ENCODE measurements around the gene PCBP3. TPM values are rescaled to one million over a fixed set of nuclear protein-coding genes. Genes with fewer than 3 reads are reported as not detected.

The PCBP3 gene
- total RNA-seq, 1 experiment from 2014 or later: 10.9 TPM

- Histone ChIP-seq H3K4me1 (ENCODE audit: insufficient read depth, low read length) (no peaks in the 10 kb centered on the region), H2BK120ac (ENCODE audit: low read depth, low read length, poor library complexity, severe bottlenecking) (no peak overlapping the region), H3T11ph (ENCODE audit: low read length) (no peak overlapping the region), H2AFZ (ENCODE audit: low read length) (no peak overlapping the region), H3K9me3 (ENCODE audit: control insufficient read depth, low read depth, low read length) (no peaks in the 10 kb centered on the region), H4K20me1 (ENCODE audit: control insufficient read depth, insufficient read depth, insufficient read length) (no peaks in the 10 kb centered on the region), H3K23ac (ENCODE audit: insufficient read length, low read depth, low read length) (no peak overlapping the region), H4K8ac (replicated peaks; ENCODE audit: insufficient read length, low read depth, low read length) (no peak overlapping the region), H3K23me2 (ENCODE audit: insufficient read length, low read depth, low read length, poor library complexity, severe bottlenecking) (no peaks in the 10 kb centered on the region), H3K27me3 (ENCODE audit: insufficient read depth, low read length) (no peaks in the 10 kb centered on the region), H2AK5ac (ENCODE audit: insufficient read length, low read length) (no peak overlapping the region), H4K5ac (ENCODE audit: insufficient read length, low read depth, low read length) (no peak overlapping the region), H2BK12ac (ENCODE audit: insufficient read length, low read depth, low read length) (no peak overlapping the region), H3K79me2 (ENCODE audit: insufficient read depth, low read length) (no peaks in the 10 kb centered on the region), H2BK5ac (ENCODE audit: insufficient read length, low read length) (no peak overlapping the region), H3K79me1 (ENCODE audit: insufficient read depth, low read depth, low read length, poor library complexity, severe bottlenecking) (no peaks in the 10 kb centered on the region), H3K4ac (ENCODE audit: low read depth, low read length) (no peak overlapping the region), H2BK15ac (ENCODE audit: low read depth, low read length) (no peak overlapping the region), H3K56ac (ENCODE audit: insufficient read length, low read depth, low read length) (no peak overlapping the region), H3K27ac (ENCODE audit: insufficient read length, low read depth, low read length) (no peak overlapping the region), H3K14ac (ENCODE audit: insufficient read depth, low read length) (no peak overlapping the region), H4K91ac (ENCODE audit: insufficient read length, low read depth, low read length) (no peak overlapping the region), H3K9ac (ENCODE audit: extremely low read depth, insufficient read length, low read length) (no peak overlapping the region), H2BK20ac (ENCODE audit: low read depth, low read length, poor library complexity, severe bottlenecking) (no peak overlapping the region), H3K4me2 (ENCODE audit: insufficient read depth, insufficient read length, low read length) (no peak overlapping the region), H3K18ac (ENCODE audit: insufficient read length, low read depth, low read length) (no peak overlapping the region)
- TF ChIP-seq, protein P1, sequence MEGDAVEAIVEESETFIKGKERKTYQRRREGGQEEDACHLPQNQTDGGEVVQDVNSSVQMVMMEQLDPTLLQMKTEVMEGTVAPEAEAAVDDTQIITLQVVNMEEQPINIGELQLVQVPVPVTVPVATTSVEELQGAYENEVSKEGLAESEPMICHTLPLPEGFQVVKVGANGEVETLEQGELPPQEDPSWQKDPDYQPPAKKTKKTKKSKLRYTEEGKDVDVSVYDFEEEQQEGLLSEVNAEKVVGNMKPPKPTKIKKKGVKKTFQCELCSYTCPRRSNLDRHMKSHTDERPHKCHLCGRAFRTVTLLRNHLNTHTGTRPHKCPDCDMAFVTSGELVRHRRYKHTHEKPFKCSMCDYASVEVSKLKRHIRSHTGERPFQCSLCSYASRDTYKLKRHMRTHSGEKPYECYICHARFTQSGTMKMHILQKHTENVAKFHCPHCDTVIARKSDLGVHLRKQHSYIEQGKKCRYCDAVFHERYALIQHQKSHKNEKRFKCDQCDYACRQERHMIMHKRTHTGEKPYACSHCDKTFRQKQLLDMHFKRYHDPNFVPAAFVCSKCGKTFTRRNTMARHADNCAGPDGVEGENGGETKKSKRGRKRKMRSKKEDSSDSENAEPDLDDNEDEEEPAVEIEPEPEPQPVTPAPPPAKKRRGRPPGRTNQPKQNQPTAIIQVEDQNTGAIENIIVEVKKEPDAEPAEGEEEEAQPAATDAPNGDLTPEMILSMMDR (conservative IDR thresholded peaks at IDR 0.05): no peak
- H3K27me3 Mint-ChIP-seq (ENCODE audit: low read depth): peaks cover 10% of the 10 kb centered on the region
- H3K4me1 Mint-ChIP-seq: 0 out of 4 replicates have a peak, but pooled peaks cover 3 to 4% of the 10 kb centered on the region in 2 experiments
- no CpG with 5 or more reads among the region's 26 CpGs for WGBS (ENCODE audit: extremely low coverage, insufficient read length, low lambda C conversion rate)
- H3K9me3 Mint-ChIP-seq: no peaks in the 10 kb centered on the region
- no peak for DNase-seq
- H3K4me3 Mint-ChIP-seq: no peak overlapping the region
- peak overlapping the region in 1 of 3 experiments; percentile 59; a peak in 2 of 7 replicates for H3K27ac Mint-ChIP-seq
- no peaks in the 10 kb centered on the region for H3K36me3 Mint-ChIP-seq (ENCODE audit: insufficient read depth in 1 of 3, low read depth in 3 of 3)
These were observed 248.0 kb downstream of the PCBP3 start for GRCh38 chr21:45891388-45892155.
